HEK293 (cell line): Measurements from ENCODE around the gene RIC8B.

Experiments
- CTCF ChIA-PET: fragments of 350-600 bp; formaldehyde crosslinking; extraction: SDS; loops from one replicate; lab custom pipeline; 2021; ENCODE audit warnings: antibody characterized with exemption; lab: Yijun Ruan, JAX
- POLR2A ChIA-PET: fragments of 300-600 bp; formaldehyde crosslinking; extraction: SDS; loops from one replicate; lab custom pipeline; 2020; ENCODE audit warnings: antibody characterized with exemption, inconsistent platforms; lab: Yijun Ruan, JAX
- H3K27ac ChIP-seq: fragments of 200-500 bp; sonication (Bioruptor generic); 2 replicates; pipeline ENCODE4 v1.5.1; 2014; ENCODE audit warnings: low read depth, low read length, control low read depth, inconsistent platforms; ENCODE audit errors: extremely low read depth
- H3K36me3 ChIP-seq, 2 experiments: fragments of 200-500 bp in 1 of 2; sonication (Bioruptor generic) in 1 of 2; 1 replicate in 1 of 2; 2 replicates in 1 of 2; pipeline ENCODE4 v1.5.1; 2014 to 2017; ENCODE audit warnings: inconsistent platforms in 2 of 2, low read length in 2 of 2; ENCODE audit not compliant: control insufficient read depth in 2 of 2, insufficient read depth in 1 of 2
- H3K4me1 ChIP-seq: fragments of 200-500 bp; sonication (Bioruptor generic); 2 replicates; pipeline ENCODE4 v1.5.1; 2014; ENCODE audit warnings: mild to moderate bottlenecking, low read length, inconsistent platforms; ENCODE audit not compliant: control insufficient read depth, insufficient read depth
- H3K4me3 ChIP-seq: 2 replicates; pipeline ENCODE4 v1.5.1; 2011; ENCODE audit warnings: low read depth, mild to moderate bottlenecking, control low read depth, low read length, moderate library complexity
- H3K9me3 ChIP-seq: fragments of 200-500 bp; sonication (Bioruptor generic); 2 replicates; pipeline ENCODE4 v1.5.1; 2014; ENCODE audit warnings: low read depth, low read length, inconsistent platforms; ENCODE audit not compliant: control insufficient read depth, insufficient read depth
- CTCF ChIP-seq: fragments of 450-650 bp; formaldehyde crosslinking; IDR thresholded peaks from 2 replicates; pipeline ENCODE4 v1.5.1; 2016; ENCODE audit warnings: missing biosample characterization, missing genetic modification characterization
- PRDM1 ChIP-seq: fragments of 450-650 bp; formaldehyde crosslinking; IDR thresholded peaks from 2 replicates; pipeline ENCODE4; 2016; ENCODE audit warnings: missing biosample characterization, missing genetic modification characterization
- YY1 ChIP-seq: fragments of 450-650 bp; formaldehyde crosslinking; IDR thresholded peaks from 2 replicates; pipeline ENCODE4 v1.5.1; 2018; ENCODE audit warnings: missing biosample characterization, missing genetic modification characterization
- YY2 ChIP-seq: fragments of 450-650 bp; formaldehyde crosslinking; IDR thresholded peaks from 2 replicates; pipeline ENCODE4 v1.5.1; 2016; ENCODE audit warnings: missing biosample characterization, missing genetic modification characterization
- ZBTB48 ChIP-seq: fragments of 450-650 bp; formaldehyde crosslinking; IDR thresholded peaks from 2 replicates; pipeline ENCODE4 v1.5.1; 2016; ENCODE audit warnings: missing biosample characterization, missing genetic modification characterization
- ZFP69B ChIP-seq: fragments of 450-650 bp; formaldehyde crosslinking; IDR thresholded peaks from 2 replicates; pipeline ENCODE4 v1.5.1; 2016; ENCODE audit warnings: missing biosample characterization, missing genetic modification characterization
- ZNF132 ChIP-seq: fragments of 450-650 bp; formaldehyde crosslinking; IDR thresholded peaks from 2 replicates; pipeline ENCODE4 v1.5.1; 2017; ENCODE audit warnings: missing biosample characterization, missing genetic modification characterization, borderline replicate concordance
- ZNF133 ChIP-seq: fragments of 450-650 bp; formaldehyde crosslinking; IDR thresholded peaks from 2 replicates; pipeline ENCODE4 v1.5.1; 2016; ENCODE audit warnings: missing biosample characterization, missing genetic modification characterization
- ZNF146 ChIP-seq: fragments of 450-650 bp; formaldehyde crosslinking; IDR thresholded peaks from 2 replicates; pipeline ENCODE4 v1.5.1; 2016; ENCODE audit warnings: missing biosample characterization, missing genetic modification characterization
- ZNF174 ChIP-seq: fragments of 450-650 bp; formaldehyde crosslinking; IDR thresholded peaks from 2 replicates; pipeline ENCODE4 v1.5.0; 2017; ENCODE audit warnings: missing biosample characterization, mild to moderate bottlenecking, missing genetic modification characterization
- ZNF184 ChIP-seq: fragments of 450-650 bp; IDR thresholded peaks from 2 replicates; pipeline ENCODE4 v1.5.1; 2018; ENCODE audit warnings: missing biosample characterization, mild to moderate bottlenecking, missing genetic modification characterization
- ZNF274 ChIP-seq, 2 experiments: fragments of 200-500 bp in 1 of 2; fragments of 450-650 bp in 1 of 2; sonication (Bioruptor generic) in 1 of 2; formaldehyde crosslinking in 1 of 2; IDR thresholded peaks; 2 replicates each; pipeline versions ENCODE4 v1.5.1 to v1.6.1; 2014 to 2016; ENCODE audit warnings: borderline replicate concordance in 1 of 2, inconsistent platforms in 1 of 2, low read length in 1 of 2, missing biosample characterization in 1 of 2, missing genetic modification characterization in 1 of 2
- ZNF280C ChIP-seq: fragments of 450-650 bp; formaldehyde crosslinking; IDR thresholded peaks from 2 replicates; pipeline ENCODE4 v1.5.1; 2016; ENCODE audit warnings: missing biosample characterization, missing genetic modification characterization
- ZNF292 ChIP-seq: fragments of 450-650 bp; formaldehyde crosslinking; IDR thresholded peaks from 2 replicates; pipeline ENCODE4 v1.5.1; 2016; ENCODE audit warnings: low read depth, missing biosample characterization, missing genetic modification characterization, borderline replicate concordance
- ZNF324 ChIP-seq: fragments of 450-650 bp; formaldehyde crosslinking; IDR thresholded peaks from 2 replicates; pipeline ENCODE4 v1.5.1; 2016; ENCODE audit warnings: missing biosample characterization, missing genetic modification characterization
- ZNF354C ChIP-seq: fragments of 450-650 bp; formaldehyde crosslinking; IDR thresholded peaks from 2 replicates; pipeline ENCODE4 v1.5.1; 2016; ENCODE audit warnings: missing biosample characterization, missing genetic modification characterization, low read depth, borderline replicate concordance
- ZNF394 ChIP-seq: fragments of 450-650 bp; formaldehyde crosslinking; IDR thresholded peaks from 2 replicates; pipeline ENCODE4 v1.5.1; 2016; ENCODE audit warnings: missing biosample characterization, missing genetic modification characterization, mild to moderate bottlenecking, moderate library complexity, borderline replicate concordance
- ZNF423 ChIP-seq: fragments of 450-650 bp; formaldehyde crosslinking; IDR thresholded peaks from 2 replicates; pipeline ENCODE4 v1.5.1; 2016; ENCODE audit warnings: missing biosample characterization, missing genetic modification characterization
- ZNF548 ChIP-seq: fragments of 450-650 bp; formaldehyde crosslinking; IDR thresholded peaks from 2 replicates; pipeline ENCODE4 v1.5.1; 2016; ENCODE audit warnings: missing biosample characterization, missing genetic modification characterization
- ZNF585B ChIP-seq: fragments of 450-650 bp; formaldehyde crosslinking; IDR thresholded peaks from 2 replicates; pipeline ENCODE4 v1.5.1; 2016; ENCODE audit warnings: missing biosample characterization, missing genetic modification characterization
- ZNF600 ChIP-seq: fragments of 450-650 bp; formaldehyde crosslinking; IDR thresholded peaks from 2 replicates; pipeline ENCODE4 v1.5.1; 2016; ENCODE audit warnings: missing biosample characterization, missing genetic modification characterization
- ZNF768 ChIP-seq: fragments of 450-650 bp; formaldehyde crosslinking; IDR thresholded peaks from 2 replicates; pipeline ENCODE4 v1.5.1; 2018; ENCODE audit warnings: missing biosample characterization, mild to moderate bottlenecking, missing genetic modification characterization
- ZNF843 ChIP-seq: fragments of 450-650 bp; formaldehyde crosslinking; IDR thresholded peaks from 2 replicates; pipeline ENCODE4 v1.5.1; 2016; ENCODE audit warnings: missing biosample characterization, missing genetic modification characterization
- TF ChIP-seq, protein P1 (sequence below): fragments of 450-650 bp; formaldehyde crosslinking; IDR thresholded peaks from 2 replicates; pipeline ENCODE4 v1.5.1; 2016; ENCODE audit warnings: missing biosample characterization, missing genetic modification characterization

RIC8B gene

GRCh38 chr12:106816231-106816630 lies 41.7 kb downstream of the RIC8B start:
- TF ChIP-seq CTCF (no peak), ZNF394 (tag by site-specific recombination) (no peak), ZNF585B (tag by site-specific recombination) (no peak), ZFP69B (tag by site-specific recombination) (no peak)
- H3K36me3 ChIP-seq: peaks cover 0 to 23% of the 10 kb centered on the region in 2 experiments; a peak in 2 of 3 replicates
- no peak overlapping the region for H3K4me3 ChIP-seq
- H3K9me3 ChIP-seq: no peaks in the 10 kb centered on the region
- CTCF ChIA-PET: interaction anchor here (0.7 to 1.4 kb wide), 2 partner anchors 25 to 148 kb away, joined by 3 to 4 read pairs; no protein-coding TSS in a partner anchor
- no peak overlapping the region for H3K27ac ChIP-seq
- POLR2A ChIA-PET: no interaction called here
- H3K4me1 ChIP-seq: no peaks in the 10 kb centered on the region

GRCh38 chr12:106819991-106820390 lies 45.5 kb downstream of the RIC8B start:
- no peak for TF ChIP-seq ZNF843
- no peak for TF ChIP-seq ZNF548 (tag by site-specific recombination)
- TF ChIP-seq ZNF423 (tag by site-specific recombination): no peak
- no peak for TF ChIP-seq ZNF174 (tag by site-specific recombination)
- TF ChIP-seq ZNF768 (tag by site-specific recombination): no peak
- no peak for TF ChIP-seq ZNF146
- TF ChIP-seq ZNF292 (tag by site-specific recombination): no peak
- TF ChIP-seq ZNF133: no peak
- TF ChIP-seq, protein P1, sequence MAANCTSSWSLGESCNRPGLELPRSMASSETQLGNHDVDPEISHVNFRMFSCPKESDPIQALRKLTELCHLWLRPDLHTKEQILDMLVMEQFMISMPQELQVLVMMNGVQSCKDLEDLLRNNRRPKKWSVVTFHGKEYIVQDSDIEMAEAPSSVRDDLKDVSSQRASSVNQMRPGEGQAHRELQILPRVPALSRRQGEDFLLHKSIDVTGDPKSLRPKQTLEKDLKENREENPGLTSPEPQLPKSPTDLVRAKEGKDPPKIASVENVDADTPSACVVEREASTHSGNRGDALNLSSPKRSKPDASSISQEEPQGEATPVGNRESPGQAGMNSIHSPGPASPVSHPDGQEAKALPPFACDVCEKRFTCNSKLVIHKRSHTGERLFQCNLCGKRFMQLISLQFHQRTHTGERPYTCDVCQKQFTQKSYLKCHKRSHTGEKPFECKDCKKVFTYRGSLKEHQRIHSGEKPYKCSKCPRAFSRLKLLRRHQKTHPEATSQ (tag by site-specific recombination): no peak
- TF ChIP-seq YY1 (tag by site-specific recombination): no peak
- TF ChIP-seq ZNF600 (tag by site-specific recombination): no peak
- no peak for TF ChIP-seq ZNF280C (tag by site-specific recombination)
- TF ChIP-seq ZBTB48: no peak
- no peak for TF ChIP-seq YY2 (tag by site-specific recombination)
- TF ChIP-seq ZNF132 (tag by site-specific recombination): no peak
- TF ChIP-seq ZNF324 (tag by site-specific recombination): no peak
- no peak for TF ChIP-seq ZNF184 (tag by site-specific recombination)
- TF ChIP-seq PRDM1: no peak
- TF ChIP-seq ZNF274 (IDR thresholded peaks at IDR 0.05; ENCODE audit: low read length): no peak
- TF ChIP-seq ZNF274 (tag by site-specific recombination; IDR thresholded peaks at IDR 0.05; ENCODE audit: borderline replicate concordance): no peak
- TF ChIP-seq ZNF354C (tag by site-specific recombination): no peak
- TF ChIP-seq, all 188 proteins: peak for 0
- H3K36me3 ChIP-seq: peaks cover 0 to 18% of the 10 kb centered on the region in 2 experiments; a peak in 2 of 3 replicates
- no peaks in the 10 kb centered on the region for H3K4me1 ChIP-seq
- H3K9me3 ChIP-seq: no peaks in the 10 kb centered on the region
- H3K27ac ChIP-seq: no peak overlapping the region
- CTCF ChIA-PET: interaction anchor here (0.6 kb wide), 1 partner anchor 16 kb away, joined by 5 read pairs; no protein-coding TSS in a partner anchor
- no peak overlapping the region for H3K4me3 ChIP-seq
- POLR2A ChIA-PET: no interaction called here
